AG04449 (cell line): ENCODE results near the gene CD53.
"Not testable (repeated sequence)": the region's sequence is repeated elsewhere in the genome, so short reads cannot be mapped to it uniquely, and the experiment has no call there.

Experiments
- CTCF ChIA-PET: fragments of 350-600 bp; formaldehyde crosslinking; extraction: SDS; loops from one replicate; lab custom pipeline; 2021; ENCODE audit warnings: antibody characterized with exemption; lab: Yijun Ruan, JAX
- POLR2A ChIA-PET: fragments of 400-600, 350-600 bp; formaldehyde crosslinking; extraction: SDS; loops from one replicate; lab custom pipeline; 2020; ENCODE audit warnings: antibody characterized with exemption, inconsistent platforms; lab: Yijun Ruan, JAX
- DNase-seq: peaks from one replicate; pipeline ENCODE4 v3.0.0-alpha.2; 2010; ENCODE audit warnings: low read depth, low spot score
- H3K4me3 ChIP-seq: 2 replicates; pipeline ENCODE4 v1.5.1; 2011; ENCODE audit warnings: low read depth, mild to moderate bottlenecking, control low read depth, low read length
- TF ChIP-seq, protein P1 (sequence below): IDR thresholded peaks from one replicate; pipeline ENCODE4 v1.5.1; 2011; ENCODE audit warnings: mild to moderate bottlenecking, moderate library complexity, low read length, control low read depth, inconsistent platforms; ENCODE audit not compliant: insufficient read depth; ENCODE audit errors: missing control alignments

The CD53 gene

DNA sequence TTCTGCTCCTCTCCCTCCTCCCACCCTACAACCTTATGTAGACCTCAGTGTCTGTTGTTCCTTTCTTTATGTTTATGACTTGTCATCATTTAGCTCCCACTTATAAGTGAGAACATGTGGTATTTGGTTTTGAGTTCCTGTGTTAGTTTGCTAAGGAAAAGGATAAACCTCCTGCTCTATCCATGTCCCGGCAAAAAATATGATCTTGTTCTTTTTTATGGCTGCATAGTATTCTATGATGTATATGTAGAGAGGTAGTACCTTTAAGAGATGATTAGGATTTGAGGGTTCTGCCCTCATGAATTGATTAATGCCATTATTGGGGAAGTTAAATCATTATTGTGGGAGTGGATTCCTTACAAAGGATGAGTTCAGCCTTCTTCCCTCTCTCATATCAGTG is 49.0 kb downstream of the CD53 start:
- POLR2A ChIA-PET, result no interaction called here
- TF ChIP-seq, protein P1, sequence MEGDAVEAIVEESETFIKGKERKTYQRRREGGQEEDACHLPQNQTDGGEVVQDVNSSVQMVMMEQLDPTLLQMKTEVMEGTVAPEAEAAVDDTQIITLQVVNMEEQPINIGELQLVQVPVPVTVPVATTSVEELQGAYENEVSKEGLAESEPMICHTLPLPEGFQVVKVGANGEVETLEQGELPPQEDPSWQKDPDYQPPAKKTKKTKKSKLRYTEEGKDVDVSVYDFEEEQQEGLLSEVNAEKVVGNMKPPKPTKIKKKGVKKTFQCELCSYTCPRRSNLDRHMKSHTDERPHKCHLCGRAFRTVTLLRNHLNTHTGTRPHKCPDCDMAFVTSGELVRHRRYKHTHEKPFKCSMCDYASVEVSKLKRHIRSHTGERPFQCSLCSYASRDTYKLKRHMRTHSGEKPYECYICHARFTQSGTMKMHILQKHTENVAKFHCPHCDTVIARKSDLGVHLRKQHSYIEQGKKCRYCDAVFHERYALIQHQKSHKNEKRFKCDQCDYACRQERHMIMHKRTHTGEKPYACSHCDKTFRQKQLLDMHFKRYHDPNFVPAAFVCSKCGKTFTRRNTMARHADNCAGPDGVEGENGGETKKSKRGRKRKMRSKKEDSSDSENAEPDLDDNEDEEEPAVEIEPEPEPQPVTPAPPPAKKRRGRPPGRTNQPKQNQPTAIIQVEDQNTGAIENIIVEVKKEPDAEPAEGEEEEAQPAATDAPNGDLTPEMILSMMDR, result no peak
- CTCF ChIA-PET, result no interaction called here

DNA sequence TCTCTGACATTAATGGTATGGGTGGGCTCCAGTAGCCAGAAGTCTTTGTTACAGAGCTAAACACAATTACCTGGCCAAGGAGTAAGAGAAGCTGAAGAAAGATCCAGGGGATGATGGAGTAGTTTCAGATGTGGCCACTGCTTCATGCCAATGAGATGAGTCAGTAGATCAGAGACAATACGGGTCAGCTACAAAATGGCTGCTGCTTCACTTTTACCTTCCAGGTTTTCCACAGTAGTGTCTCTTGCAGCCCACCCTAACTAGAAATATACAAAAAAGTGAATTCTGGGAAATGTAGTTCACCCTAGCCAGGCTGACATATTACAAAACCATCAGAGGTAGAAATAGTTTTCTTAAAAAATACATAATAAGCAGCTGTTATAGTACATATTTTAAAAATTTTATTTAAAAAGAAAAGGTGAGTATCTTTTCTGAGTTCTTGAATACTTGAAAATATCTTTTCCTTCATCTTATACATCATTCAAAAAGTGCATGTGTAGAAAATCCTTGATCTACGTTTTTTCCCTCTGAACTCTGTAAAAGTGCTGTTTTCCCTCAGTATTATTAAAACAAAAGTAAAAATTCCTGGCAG is 54.6 kb downstream of the CD53 start:
- ChIA-PET CTCF (no interaction called here), POLR2A (no interaction called here)
- TF ChIP-seq, protein P1, result no peak
- no peak overlapping the region for H3K4me3 ChIP-seq
- no peak for DNase-seq

More for the DNA sequence above, 49.0 kb downstream of the CD53 start:
- H3K4me3 ChIP-seq, result no peak overlapping the region
- DNase-seq, result no peak

DNA sequence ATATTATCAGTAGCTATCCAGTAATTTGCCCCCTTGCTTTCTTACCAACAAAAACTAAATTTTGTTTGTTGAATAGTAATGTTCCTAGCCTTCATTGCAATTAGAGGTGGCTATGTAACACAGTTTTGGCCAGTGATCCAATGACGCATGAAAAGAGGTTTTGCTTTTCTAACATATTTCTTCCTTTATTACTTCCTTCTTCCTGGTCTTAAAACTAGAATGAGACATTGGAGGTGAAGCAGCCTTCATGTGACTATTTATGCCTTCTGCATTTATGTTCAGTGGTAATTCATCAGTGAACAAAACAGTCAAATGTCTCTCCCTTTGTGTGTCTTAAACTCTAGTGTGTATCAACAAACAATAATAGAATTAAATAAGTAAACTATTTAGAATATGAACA is 55.2 kb downstream of the CD53 start:
- ChIA-PET CTCF (no interaction called here), POLR2A (no interaction called here)
- no peak overlapping the region for H3K4me3 ChIP-seq
- TF ChIP-seq, protein P1, result no peak
- DNase-seq, result no peak

DNA sequence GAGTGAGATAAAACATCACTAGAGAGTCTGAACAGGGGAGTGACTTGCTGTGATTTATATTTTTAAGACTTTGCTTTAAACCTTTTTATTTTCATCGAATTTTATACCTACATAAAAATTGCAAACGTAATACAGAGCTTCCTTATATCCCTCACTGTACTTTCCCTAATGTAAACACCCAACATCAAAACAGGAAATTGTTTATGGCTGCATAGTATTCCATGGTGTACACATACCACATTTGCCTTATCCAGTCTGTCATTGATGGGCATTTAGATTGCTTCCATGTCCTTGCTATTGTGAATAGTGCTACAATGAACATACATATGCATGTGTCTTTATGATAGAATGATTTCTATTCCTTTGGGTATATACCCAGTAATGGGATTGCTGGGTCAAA is 56.0 kb downstream of the CD53 start:
- ChIA-PET POLR2A (no interaction called here), CTCF (no interaction called here)
- DNase-seq, result no peak
- TF ChIP-seq, protein P1, result no peak
- H3K4me3 ChIP-seq, result no peak overlapping the region

DNA sequence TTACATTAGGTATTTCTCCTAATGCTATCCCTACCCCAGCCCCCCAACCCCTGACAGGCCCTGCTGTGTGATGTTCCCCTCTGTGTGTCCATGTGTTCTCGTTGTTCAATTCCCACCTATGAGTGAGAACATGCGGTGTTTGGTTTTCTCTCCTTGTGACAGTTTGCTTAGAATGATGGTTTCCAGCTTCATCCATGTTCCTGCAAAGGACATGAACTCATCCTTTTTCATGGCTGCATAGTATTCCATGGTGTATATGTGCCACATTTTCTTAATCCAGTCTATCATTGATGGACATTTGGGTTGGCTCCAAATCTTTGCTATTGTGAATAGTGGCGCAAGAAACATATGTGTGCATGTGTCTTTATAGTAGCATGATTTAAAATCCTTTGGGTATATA is 58.1 kb downstream of the CD53 start:
- POLR2A ChIA-PET, H3K4me3 ChIP-seq, DNase-seq, CTCF ChIA-PET: not testable (repeated sequence)

DNA sequence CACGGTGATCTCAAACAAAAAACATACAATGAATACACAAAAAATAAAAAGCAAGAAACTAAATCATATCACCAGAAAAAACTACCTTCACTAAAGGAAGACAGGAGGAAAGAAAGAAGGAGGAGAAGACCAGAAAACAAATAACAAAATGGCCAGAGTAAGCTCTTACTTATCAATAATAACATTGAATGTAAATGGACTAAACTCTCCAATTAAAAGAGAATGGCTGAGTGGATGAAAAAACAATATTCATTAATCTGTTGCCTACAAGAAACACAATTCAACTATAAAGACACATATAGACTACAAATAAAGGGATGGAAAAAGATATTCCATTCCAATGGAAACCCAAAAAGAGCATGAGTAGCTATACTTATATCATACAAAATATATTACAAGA is 63.6 kb downstream of the CD53 start:
- H3K4me3 ChIP-seq, result no peak overlapping the region
- CTCF ChIA-PET, result no interaction called here
- TF ChIP-seq, protein P1, result no peak
- no peak for DNase-seq
- POLR2A ChIA-PET, result no interaction called here

DNA sequence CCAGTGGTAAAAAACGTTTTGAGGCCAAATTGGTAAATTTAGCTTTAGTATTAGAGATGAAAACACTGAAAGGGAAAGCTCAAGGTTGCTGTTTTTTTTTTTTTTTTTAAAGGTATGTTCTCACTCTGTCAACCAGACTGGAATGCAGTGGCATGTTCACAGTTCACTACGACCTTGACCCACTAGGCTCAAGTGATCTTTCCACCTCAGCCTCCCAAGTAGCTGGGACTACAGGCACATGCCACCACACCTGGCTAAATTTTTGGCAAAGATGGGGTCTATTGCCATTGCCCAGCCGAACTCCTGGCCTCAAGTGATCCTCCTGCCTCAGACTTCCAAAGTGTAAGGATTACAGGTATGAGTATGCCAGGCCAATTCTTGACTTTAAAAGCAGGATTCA is 71.9 kb downstream of the CD53 start:
- CTCF ChIA-PET, result no interaction called here
- POLR2A ChIA-PET, result interaction anchor here (0.6 kb wide), 1 partner anchor 142 kb away, joined by 3 read pairs; no protein-coding TSS in a partner anchor
- no peak overlapping the region for H3K4me3 ChIP-seq
- TF ChIP-seq, protein P1, result no peak
- DNase-seq, result no peak
